Mesendoderm (in vitro differentiated cells): ENCODE results near the gene SPATA19.

Experiments
- DNase-seq: peaks from one replicate; pipeline ENCODE4 v3.0.0; 2013
- H2AK5ac ChIP-seq: 2 replicates; pipeline ENCODE4 v1.6.1; 2013; ENCODE audit warnings: low read length, inconsistent platforms
- H2BK120ac ChIP-seq: 2 replicates; pipeline ENCODE4 v1.6.1; 2013; ENCODE audit warnings: low read depth, mild to moderate bottlenecking, low read length, moderate library complexity, mixed read lengths
- H2BK15ac ChIP-seq: replicated peaks from 2 replicates; pipeline ENCODE4 v1.6.1; 2013; ENCODE audit warnings: low read depth, mild to moderate bottlenecking, moderate library complexity
- H2BK5ac ChIP-seq: 2 replicates; pipeline ENCODE4 v1.6.1; 2013; ENCODE audit warnings: low read length, inconsistent platforms
- H3K18ac ChIP-seq: 2 replicates; pipeline ENCODE4 v1.6.1; 2013; ENCODE audit warnings: mild to moderate bottlenecking, low read length, mixed read lengths
- H3K23ac ChIP-seq: one replicate; pipeline ENCODE4 v1.6.1; 2013; ENCODE audit warnings: low read length
- H3K27ac ChIP-seq: 2 replicates; pipeline ENCODE4 v1.5.1; 2013; ENCODE audit warnings: low read depth, mild to moderate bottlenecking, inconsistent platforms, low read length, moderate library complexity
- H3K27me3 ChIP-seq: 2 replicates; pipeline ENCODE4 v1.6.1; 2013; ENCODE audit warnings: low read length, control low read depth, mild to moderate bottlenecking, inconsistent platforms; ENCODE audit not compliant: insufficient read depth, poor library complexity
- H3K36me3 ChIP-seq: 2 replicates; pipeline ENCODE4 v1.6.1; 2013; ENCODE audit warnings: low read length, inconsistent platforms; ENCODE audit not compliant: control insufficient read depth, insufficient read depth
- H3K4ac ChIP-seq: one replicate; pipeline ENCODE4 v1.6.1; 2013; ENCODE audit warnings: low read depth, mild to moderate bottlenecking, low read length, moderate library complexity
- H3K4me1 ChIP-seq: 2 replicates; pipeline ENCODE4 v1.6.1; 2013; ENCODE audit warnings: low read depth, low read length, inconsistent platforms; ENCODE audit not compliant: control insufficient read depth
- H3K4me2 ChIP-seq: 2 replicates; pipeline ENCODE4 v1.6.1; 2013; ENCODE audit warnings: low read length
- H3K4me3 ChIP-seq: 2 replicates; pipeline ENCODE4 v1.5.1; 2013; ENCODE audit warnings: mild to moderate bottlenecking, low read length
- H3K56ac ChIP-seq: one replicate; pipeline ENCODE4 v1.6.1; 2013; ENCODE audit warnings: low read length
- H3K79me1 ChIP-seq: 2 replicates; pipeline ENCODE4 v1.6.1; 2013; ENCODE audit warnings: low read length, inconsistent platforms
- H3K79me2 ChIP-seq: 2 replicates; pipeline ENCODE4 v1.6.1; 2013; ENCODE audit warnings: mild to moderate bottlenecking, low read length; ENCODE audit not compliant: control insufficient read depth, insufficient read depth
- H3K9ac ChIP-seq: 2 replicates; pipeline ENCODE4 v1.6.1; 2013; ENCODE audit warnings: low read length, inconsistent platforms
- H4K5ac ChIP-seq: one replicate; pipeline ENCODE4 v1.6.1; 2013; ENCODE audit warnings: low read length
- H4K8ac ChIP-seq: one replicate; pipeline ENCODE4 v1.6.1; 2013; ENCODE audit warnings: low read depth, mild to moderate bottlenecking, control low read depth, low read length, moderate library complexity
- WGBS: extraction: QIAGEN DNeasy Blood & Tissue Kit; methylation state at CpG from one replicate; pipeline ENCODE4 v1.1.7; 2013; ENCODE audit warnings: low lambda C conversion rate, missing lambda C conversion rate; ENCODE audit not compliant: insufficient coverage; ENCODE audit errors: extremely low coverage; 5-methylcytosine and 5-hydroxymethylcytosine counted together

The SPATA19 gene

GRCh38 chr11:133842730-133843129 is 2.6 kb downstream of the SPATA19 start:
- WGBS, result no CpG with 5 or more reads among the region's 5 CpGs
- DNase-seq, result no peak
- no peak overlapping the region for H2BK5ac ChIP-seq

GRCh38 chr11:133842053-133842452 is 3.3 kb downstream of the SPATA19 start:
- Histone ChIP-seq H3K9ac (no peak overlapping the region), H3K23ac (no peak overlapping the region), H2BK15ac (no peak overlapping the region), H3K79me2 (no peaks in the 10 kb centered on the region), H3K79me1 (no peaks in the 10 kb centered on the region), H3K4me2 (no peak overlapping the region), H2BK120ac (no peak overlapping the region), H2AK5ac (no peak overlapping the region), H3K4me1 (no peaks in the 10 kb centered on the region), H3K36me3 (no peaks in the 10 kb centered on the region), H3K18ac (no peak overlapping the region), H3K4me3 (no peak overlapping the region), H2BK5ac (no peak overlapping the region), H4K8ac (no peak overlapping the region), H3K27me3 (no peaks in the 10 kb centered on the region), H4K5ac (no peak overlapping the region), H3K4ac (no peak overlapping the region), H3K56ac (peak overlapping the region; percentile 44), H3K27ac (no peak overlapping the region)
- WGBS, result no CpG with 5 or more reads among the region's 7 CpGs
- peak; percentile 63 for DNase-seq

More at GRCh38 chr11:133842730-133843129, 2.6 kb downstream of the SPATA19 start:
- Histone ChIP-seq H2BK15ac (no peak overlapping the region), H3K23ac (no peak overlapping the region), H4K5ac (no peak overlapping the region), H3K79me1 (no peaks in the 10 kb centered on the region), H2AK5ac (no peak overlapping the region), H3K4me2 (no peak overlapping the region), H3K27ac (no peak overlapping the region), H3K4ac (no peak overlapping the region), H3K56ac (no peak overlapping the region), H3K79me2 (no peaks in the 10 kb centered on the region), H2BK120ac (no peak overlapping the region), H3K9ac (no peak overlapping the region), H3K18ac (no peak overlapping the region), H3K4me1 (no peaks in the 10 kb centered on the region), H3K4me3 (no peak overlapping the region), H3K36me3 (no peaks in the 10 kb centered on the region), H4K8ac (no peak overlapping the region), H3K27me3 (no peaks in the 10 kb centered on the region)

DNA sequence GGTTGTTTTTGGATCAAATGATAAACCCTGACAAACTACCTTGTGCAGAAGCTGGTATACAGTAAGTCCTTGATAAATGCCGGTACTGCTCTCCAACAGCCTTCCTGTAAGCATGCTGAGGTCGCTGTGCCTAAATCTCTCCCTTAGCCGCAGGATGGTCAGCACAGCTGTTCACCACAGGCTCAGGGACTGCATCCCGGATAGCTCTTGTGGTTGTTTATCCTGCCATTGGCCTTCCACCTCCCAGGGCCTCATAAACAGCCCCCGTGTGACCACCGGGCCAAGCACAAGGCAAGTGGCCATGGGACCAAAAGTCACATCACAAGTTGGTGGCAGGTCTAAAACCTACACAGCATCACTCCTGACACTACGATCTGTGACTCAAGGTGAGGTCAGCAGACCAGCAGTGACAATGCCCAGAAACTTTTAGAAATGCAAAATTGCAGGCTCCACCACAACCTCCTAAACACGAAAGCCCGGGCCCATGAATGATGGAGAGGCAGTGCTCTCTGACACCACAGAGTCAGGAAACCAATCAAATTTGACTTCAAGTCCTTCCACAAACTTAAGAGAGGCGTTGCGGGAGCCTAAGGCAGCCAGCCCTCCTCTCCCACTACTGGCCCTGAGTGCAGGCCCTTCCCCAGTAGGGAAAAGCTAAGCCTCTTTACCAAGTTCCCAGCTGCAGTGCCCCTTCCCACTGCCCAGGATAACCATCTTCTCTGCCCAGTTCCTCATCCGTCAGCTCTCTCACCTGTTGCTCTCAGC is 3.9 kb downstream of the SPATA19 start:
- Histone ChIP-seq H3K4me2 (no peak overlapping the region), H4K5ac (no peak overlapping the region), H3K79me2 (no peaks in the 10 kb centered on the region), H4K8ac (no peak overlapping the region), H2AK5ac (no peak overlapping the region), H3K79me1 (no peaks in the 10 kb centered on the region), H3K27ac (no peak overlapping the region), H3K36me3 (no peaks in the 10 kb centered on the region), H3K4ac (no peak overlapping the region), H2BK120ac (no peak overlapping the region), H2BK15ac (no peak overlapping the region), H3K4me1 (no peaks in the 10 kb centered on the region), H3K23ac (no peak overlapping the region), H3K18ac (no peak overlapping the region), H3K9ac (no peak overlapping the region), H3K56ac (peak overlapping the region; percentile 44), H3K4me3 (no peak overlapping the region), H3K27me3 (no peaks in the 10 kb centered on the region), H2BK5ac (no peak overlapping the region)
- whole genome bisulfite sequencing, result no CpG with 5 or more reads among the region's 12 CpGs
- no peak for DNase-seq

DNA sequence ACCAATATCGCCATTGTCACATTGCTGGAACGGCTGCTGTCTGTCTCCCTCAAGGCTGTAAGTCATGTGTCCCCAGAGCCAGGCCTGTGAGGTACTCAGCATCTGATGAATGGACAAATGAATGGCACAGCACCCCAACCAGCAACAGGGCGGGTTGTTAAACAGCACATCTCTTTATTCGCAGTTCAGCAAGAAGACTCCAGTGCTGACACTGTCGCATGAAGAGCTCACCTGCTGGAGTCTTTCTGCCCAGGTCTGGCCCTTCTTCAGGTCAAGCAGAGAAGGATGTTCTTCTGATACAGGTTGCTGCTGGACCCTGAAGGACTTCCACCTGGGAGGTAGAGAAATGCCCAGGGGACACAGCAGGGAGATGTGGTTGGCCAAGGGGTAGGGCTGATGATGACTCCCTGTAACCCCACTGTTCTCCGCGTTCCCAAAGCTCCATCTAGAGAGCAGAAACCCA is 4.8 kb downstream of the SPATA19 start:
- no peak overlapping the region for H3K4me2 ChIP-seq
- no peak overlapping the region for H3K23ac ChIP-seq
- no peak overlapping the region for H2BK15ac ChIP-seq
- H3K4ac ChIP-seq, result no peak overlapping the region
- H2BK5ac ChIP-seq, result no peak overlapping the region
- no peaks in the 10 kb centered on the region for H3K79me2 ChIP-seq
- no peak overlapping the region for H2AK5ac ChIP-seq
- H3K56ac ChIP-seq, result no peak overlapping the region
- no peaks in the 10 kb centered on the region for H3K4me1 ChIP-seq
- H3K18ac ChIP-seq, result no peak overlapping the region
- no peak overlapping the region for H2BK120ac ChIP-seq
- H3K79me1 ChIP-seq, result no peaks in the 10 kb centered on the region
- no peak overlapping the region for H3K27ac ChIP-seq
- no peaks in the 10 kb centered on the region for H3K36me3 ChIP-seq
- WGBS, result no CpG with 5 or more reads among the region's 7 CpGs
- no peaks in the 10 kb centered on the region for H3K27me3 ChIP-seq
- no peak overlapping the region for H4K8ac ChIP-seq
- no peak overlapping the region for H3K9ac ChIP-seq
- H3K4me3 ChIP-seq, result no peak overlapping the region
- H4K5ac ChIP-seq, result no peak overlapping the region
- DNase-seq, result no peak

DNA sequence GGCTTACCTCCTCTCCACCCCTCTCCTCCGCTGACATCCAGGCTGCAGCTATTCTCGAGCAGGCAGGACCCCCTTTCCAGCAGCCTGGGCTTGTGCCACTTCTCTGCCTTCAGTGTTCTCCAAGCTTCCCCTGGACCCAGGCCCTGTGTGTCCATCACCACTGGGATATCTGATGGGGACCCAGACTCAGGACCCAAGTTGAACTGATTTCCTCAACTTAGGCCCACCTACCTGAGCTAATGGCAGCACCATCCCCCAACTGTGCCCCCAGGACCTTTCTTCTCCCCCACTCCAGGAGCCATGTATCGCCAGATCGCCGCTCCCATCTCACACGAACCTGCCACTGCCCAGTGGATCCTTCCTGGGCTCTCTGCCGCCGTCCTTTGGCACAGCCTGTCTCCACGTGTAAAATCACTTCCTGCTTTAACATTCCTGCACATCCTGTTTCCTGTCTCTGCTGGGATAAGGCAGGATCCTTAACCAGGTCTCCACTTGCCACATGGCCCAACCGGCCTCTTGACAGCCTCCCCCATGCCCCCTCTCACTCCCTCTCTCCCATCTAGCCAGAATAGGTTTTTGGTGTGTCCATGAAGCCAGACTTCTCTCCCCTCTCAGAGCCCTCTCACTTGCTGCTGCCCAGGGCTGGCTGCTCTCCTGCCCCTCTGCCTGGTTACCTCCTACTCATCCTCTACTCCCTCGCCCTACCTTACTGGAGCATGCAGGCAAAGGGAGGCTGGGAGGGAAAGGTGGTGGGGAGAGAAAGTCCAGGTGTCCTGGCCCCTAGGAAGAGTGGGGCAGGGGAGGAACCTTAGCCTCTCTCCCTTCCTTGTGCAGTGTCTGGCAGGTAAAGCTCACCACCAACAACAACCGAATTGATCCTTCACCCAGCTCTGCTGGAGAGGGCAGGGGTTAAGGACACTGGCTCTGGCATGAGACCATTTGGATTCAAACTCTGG is 9.4 kb downstream of the SPATA19 start:
- no peak overlapping the region for H2BK5ac ChIP-seq
- no peak overlapping the region for H2AK5ac ChIP-seq
- H3K4me2 ChIP-seq, result no peak overlapping the region
- H4K8ac ChIP-seq, result no peak overlapping the region
- H3K9ac ChIP-seq, result no peak overlapping the region
- H3K36me3 ChIP-seq, result no peaks in the 10 kb centered on the region
- no peak for DNase-seq
- H3K27ac ChIP-seq, result no peak overlapping the region
- H3K79me2 ChIP-seq, result no peaks in the 10 kb centered on the region
- H2BK15ac ChIP-seq, result no peak overlapping the region
- no peaks in the 10 kb centered on the region for H3K27me3 ChIP-seq
- no peaks in the 10 kb centered on the region for H3K4me1 ChIP-seq
- no peak overlapping the region for H4K5ac ChIP-seq
- H3K23ac ChIP-seq, result no peak overlapping the region
- no peaks in the 10 kb centered on the region for H3K79me1 ChIP-seq
- H3K4ac ChIP-seq, result no peak overlapping the region
- no peak overlapping the region for H2BK120ac ChIP-seq
- H3K4me3 ChIP-seq, result no peak overlapping the region
- no peak overlapping the region for H3K56ac ChIP-seq
- no peak overlapping the region for H3K18ac ChIP-seq
- WGBS, result no CpG with 5 or more reads among the region's 12 CpGs
